K562 (cell line): ENCODE results near the gene KLK3. TPM values are rescaled to one million over a fixed set of nuclear protein-coding genes. Genes with fewer than 3 reads are reported as not detected.

ENCODE experiments used
- FOXA1 ChIP-seq: fragments of 450-650 bp; IDR thresholded peaks from 2 replicates; pipeline ENCODE4 v1.6.1; 2016; ENCODE audit warnings: mild to moderate bottlenecking, borderline replicate concordance
- FOXK2 ChIP-seq, 2 experiments: fragments of 450-650 bp; IDR thresholded peaks in 1 of 2; conservative IDR thresholded peaks in 1 of 2; 2 replicates each; pipeline ENCODE4 v1.6.1; 2016; ENCODE audit warnings: low read depth in 2 of 2, mild to moderate bottlenecking in 1 of 2
- GABPB1 ChIP-seq: sonication (generic); formaldehyde crosslinking; IDR thresholded peaks from 2 replicates; pipeline ENCODE4 v1.8.0; 2022; ENCODE audit warnings: mild to moderate bottlenecking, missing genetic modification reagents
- HMGN3 ChIP-seq: IDR thresholded peaks from 2 replicates; pipeline ENCODE4 v1.6.1; 2011; ENCODE audit warnings: borderline replicate concordance, low read depth, mild to moderate bottlenecking, mixed read lengths, low read length; ENCODE audit not compliant: insufficient read length; ENCODE audit errors: extremely low read depth
- KAT7 ChIP-seq: sonication (generic); formaldehyde crosslinking; IDR thresholded peaks from 2 replicates; pipeline ENCODE4 v1.8.0; 2022; ENCODE audit warnings: missing genetic modification reagents, mild to moderate bottlenecking, borderline replicate concordance
- MNT ChIP-seq, 2 experiments: fragments of 450-650 bp; conservative IDR thresholded peaks; 2 replicates each; pipeline ENCODE4 v1.6.1; 2017; ENCODE audit warnings: mild to moderate bottlenecking in 2 of 2, moderate library complexity in 2 of 2
- NEUROD1 ChIP-seq: fragments of 150-350 bp; IDR thresholded peaks from 2 replicates; pipeline ENCODE4 v1.6.1; 2014; ENCODE audit warnings: borderline replicate concordance, low read length, low read depth; ENCODE audit not compliant: partially characterized antibody
- NFIC ChIP-seq: fragments of 450-650 bp; IDR thresholded peaks from 2 replicates; pipeline ENCODE4 v1.6.1; 2017; ENCODE audit warnings: mild to moderate bottlenecking, inconsistent platforms
- POU5F1 ChIP-seq: fragments of 150-350 bp; IDR thresholded peaks from 2 replicates; pipeline ENCODE4 v1.6.1; 2014; ENCODE audit warnings: borderline replicate concordance, low read length, low read depth, mild to moderate bottlenecking; ENCODE audit not compliant: partially characterized antibody
- TCF3 ChIP-seq: sonication (generic); formaldehyde crosslinking; IDR thresholded peaks from 2 replicates; pipeline ENCODE4 v1.4.0; 2020; ENCODE audit warnings: mild to moderate bottlenecking, missing genetic modification reagents
- ZBTB26 ChIP-seq: fragments of 450-650 bp; formaldehyde crosslinking; IDR thresholded peaks from 2 replicates; pipeline ENCODE4 v1.4.0; 2022; ENCODE audit warnings: missing genetic modification characterization
- ZNF184 ChIP-seq: sonication (generic); formaldehyde crosslinking; IDR thresholded peaks from 2 replicates; pipeline ENCODE4 v1.5.0; 2020; ENCODE audit warnings: missing genetic modification reagents
- ZNF384 ChIP-seq: IDR thresholded peaks from 2 replicates; pipeline ENCODE4 v1.6.1; 2012; ENCODE audit warnings: low read depth, low read length, improper control_type of control experiment
- ZNF699 ChIP-seq: fragments of 250-450 bp; sonication (Bioruptor Pico); IDR thresholded peaks from 2 replicates; pipeline ENCODE4 v1.8.0; 2021; ENCODE audit warnings: mild to moderate bottlenecking, moderate library complexity; ENCODE audit not compliant: insufficient replicate concordance
- ZNF766 ChIP-seq: fragments of 200-800 bp; sonication (Bioruptor generic); conservative IDR thresholded peaks from 2 replicates; pipeline ENCODE4 v1.6.1; 2016; ENCODE audit warnings: missing genetic modification characterization, missing compliant biosample characterization
- polyA plus RNA-seq, 8 experiments: library from polyadenylated mRNA; depleted of rRNA in 4 of 8; stranded (reverse) in 5 of 8; unstranded in 3 of 8; fragments of >200 nt; fragmentation: Nextera tagmentation in 2 of 8; fragmentation: Illumina TruSeq in 1 of 8; extraction: Ambion mirVana in 2 of 8; extraction: Trizol in 1 of 8; gene quantifications; 2 replicates each; pipeline versions ENCODE4 v1.2.1 to v1.2.3, GENCODE V29; 2011 to 2014; ENCODE audit warnings: inconsistent platforms in 1 of 8, missing spikeins in 1 of 8
- total RNA-seq, 7 experiments: library from RNA; depleted of rRNA in 6 of 7; stranded (reverse); fragments of >200 nt in 6 of 7; fragmentation: Illumina TruSeq in 2 of 7; extraction: Trizol in 2 of 7; gene quantifications; 2 replicates each; pipeline versions ENCODE4 v1.2.1 to v1.2.3, GENCODE V29; 2011 to 2021; ENCODE audit warnings: low replicate concordance in 1 of 7
- TF ChIP-seq, protein P1 (sequence below): sonication (generic); formaldehyde crosslinking; IDR thresholded peaks from 2 replicates; pipeline ENCODE4 v1.8.1; 2023; ENCODE audit warnings: mild to moderate bottlenecking, missing genetic modification reagents
- TF ChIP-seq, protein P2 (sequence below): sonication (generic); formaldehyde crosslinking; IDR thresholded peaks from 2 replicates; pipeline ENCODE4 v1.8.1; 2022; ENCODE audit warnings: missing genetic modification reagents
- TF ChIP-seq, protein P3 (sequence below): fragments of 450-650 bp; conservative IDR thresholded peaks from 2 replicates; pipeline ENCODE4 v1.6.1; 2016; ENCODE audit warnings: missing genetic modification characterization, low read depth, mild to moderate bottlenecking, control low read depth, missing compliant biosample characterization
- TF ChIP-seq, protein P4 (sequence below): fragments of 250-450 bp; sonication (Bioruptor Pico); IDR thresholded peaks from 2 replicates; pipeline ENCODE4 v1.6.1; 2021; ENCODE audit warnings: mild to moderate bottlenecking

The KLK3 gene
- total and polyA plus RNA-seq, 9 of the 15 experiments (the other 6 are each of a cell fraction or from before 2014, with no cell fraction given) = not detected

GRCh38 chr19:50820549-50821247, 34.0 kb upstream of the KLK3 start (continued):
- no peak for TF ChIP-seq HMGN3
- TF ChIP-seq TCF3 (CRISPR knock-in tag) = no peak
- no peak for TF ChIP-seq KAT7 (CRISPR knock-in tag)
- TF ChIP-seq, protein P1, sequence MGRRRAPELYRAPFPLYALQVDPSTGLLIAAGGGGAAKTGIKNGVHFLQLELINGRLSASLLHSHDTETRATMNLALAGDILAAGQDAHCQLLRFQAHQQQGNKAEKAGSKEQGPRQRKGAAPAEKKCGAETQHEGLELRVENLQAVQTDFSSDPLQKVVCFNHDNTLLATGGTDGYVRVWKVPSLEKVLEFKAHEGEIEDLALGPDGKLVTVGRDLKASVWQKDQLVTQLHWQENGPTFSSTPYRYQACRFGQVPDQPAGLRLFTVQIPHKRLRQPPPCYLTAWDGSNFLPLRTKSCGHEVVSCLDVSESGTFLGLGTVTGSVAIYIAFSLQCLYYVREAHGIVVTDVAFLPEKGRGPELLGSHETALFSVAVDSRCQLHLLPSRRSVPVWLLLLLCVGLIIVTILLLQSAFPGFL (CRISPR knock-in tag) = no peak
- peak; percentile 91; the same call in 1 of the 2 replicates for TF ChIP-seq ZBTB26 (CRISPR knock-in tag)
- no peak for TF ChIP-seq ZNF699
- 0 out of 2 replicates have a peak, but pooled peaks have one; percentile 54 for TF ChIP-seq ZNF766 (CRISPR knock-in tag)
- TF ChIP-seq, protein P2, sequence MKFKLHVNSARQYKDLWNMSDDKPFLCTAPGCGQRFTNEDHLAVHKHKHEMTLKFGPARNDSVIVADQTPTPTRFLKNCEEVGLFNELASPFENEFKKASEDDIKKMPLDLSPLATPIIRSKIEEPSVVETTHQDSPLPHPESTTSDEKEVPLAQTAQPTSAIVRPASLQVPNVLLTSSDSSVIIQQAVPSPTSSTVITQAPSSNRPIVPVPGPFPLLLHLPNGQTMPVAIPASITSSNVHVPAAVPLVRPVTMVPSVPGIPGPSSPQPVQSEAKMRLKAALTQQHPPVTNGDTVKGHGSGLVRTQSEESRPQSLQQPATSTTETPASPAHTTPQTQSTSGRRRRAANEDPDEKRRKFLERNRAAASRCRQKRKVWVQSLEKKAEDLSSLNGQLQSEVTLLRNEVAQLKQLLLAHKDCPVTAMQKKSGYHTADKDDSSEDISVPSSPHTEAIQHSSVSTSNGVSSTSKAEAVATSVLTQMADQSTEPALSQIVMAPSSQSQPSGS = no peak
- TF ChIP-seq NEUROD1 = no peak
- TF ChIP-seq GABPB1 (CRISPR knock-in tag) = 0 out of 2 replicates have a peak, but pooled peaks have one; percentile 20
- TF ChIP-seq FOXA1 = no peak
- no peak for TF ChIP-seq POU5F1
- no peak for TF ChIP-seq NFIC
- TF ChIP-seq ZNF184 (CRISPR knock-in tag) = no peak
- TF ChIP-seq FOXK2 (conservative IDR thresholded peaks at IDR 0.05 in 1 of 2, IDR thresholded peaks at IDR 0.05 in 1 of 2; ENCODE audit: low read depth in 2 of 2) = 0 out of 4 replicates have a peak, but pooled peaks of 1 of the 2 experiments have one; percentile 13
- TF ChIP-seq, protein P3, sequence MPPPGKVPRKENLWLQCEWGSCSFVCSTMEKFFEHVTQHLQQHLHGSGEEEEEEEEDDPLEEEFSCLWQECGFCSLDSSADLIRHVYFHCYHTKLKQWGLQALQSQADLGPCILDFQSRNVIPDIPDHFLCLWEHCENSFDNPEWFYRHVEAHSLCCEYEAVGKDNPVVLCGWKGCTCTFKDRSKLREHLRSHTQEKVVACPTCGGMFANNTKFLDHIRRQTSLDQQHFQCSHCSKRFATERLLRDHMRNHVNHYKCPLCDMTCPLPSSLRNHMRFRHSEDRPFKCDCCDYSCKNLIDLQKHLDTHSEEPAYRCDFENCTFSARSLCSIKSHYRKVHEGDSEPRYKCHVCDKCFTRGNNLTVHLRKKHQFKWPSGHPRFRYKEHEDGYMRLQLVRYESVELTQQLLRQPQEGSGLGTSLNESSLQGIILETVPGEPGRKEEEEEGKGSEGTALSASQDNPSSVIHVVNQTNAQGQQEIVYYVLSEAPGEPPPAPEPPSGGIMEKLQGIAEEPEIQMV (tag) = peak; percentile 38; the same call in 1 of the 2 replicates
- no peak for TF ChIP-seq ZNF384
- TF ChIP-seq, protein P4, sequence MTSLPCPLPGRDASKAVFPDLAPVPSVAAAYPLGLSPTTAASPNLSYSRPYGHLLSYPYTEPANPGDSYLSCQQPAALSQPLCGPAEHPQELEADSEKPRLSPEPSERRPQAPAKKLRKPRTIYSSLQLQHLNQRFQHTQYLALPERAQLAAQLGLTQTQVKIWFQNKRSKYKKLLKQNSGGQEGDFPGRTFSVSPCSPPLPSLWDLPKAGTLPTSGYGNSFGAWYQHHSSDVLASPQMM (CRISPR knock-in tag) = no peak
- no peak for TF ChIP-seq MNT (conservative IDR thresholded peaks at IDR 0.05)
